DMS153 treated with DMSO at 0.1 percent for 48 hours (cell line): ENCODE measurements around the gene B4GALT2.

Experiments used
- DNase-seq: peaks from one replicate; lab custom pipeline; 2025; ENCODE audit not compliant: unreplicated experiment; lab: John Stamatoyannopoulos, UW

B4GALT2 gene, protein sequence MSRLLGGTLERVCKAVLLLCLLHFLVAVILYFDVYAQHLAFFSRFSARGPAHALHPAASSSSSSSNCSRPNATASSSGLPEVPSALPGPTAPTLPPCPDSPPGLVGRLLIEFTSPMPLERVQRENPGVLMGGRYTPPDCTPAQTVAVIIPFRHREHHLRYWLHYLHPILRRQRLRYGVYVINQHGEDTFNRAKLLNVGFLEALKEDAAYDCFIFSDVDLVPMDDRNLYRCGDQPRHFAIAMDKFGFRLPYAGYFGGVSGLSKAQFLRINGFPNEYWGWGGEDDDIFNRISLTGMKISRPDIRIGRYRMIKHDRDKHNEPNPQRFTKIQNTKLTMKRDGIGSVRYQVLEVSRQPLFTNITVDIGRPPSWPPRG

GRCh38 chr1:43978551-43979260 is at the start of gene B4GALT2:
Gene B4GALT2, plus strand, starts transcription at chr1:43979210. Its CDS starts 1,951 bp downstream, at chr1:43981161.
- DNase-seq, result peak; percentile 19

DNA sequence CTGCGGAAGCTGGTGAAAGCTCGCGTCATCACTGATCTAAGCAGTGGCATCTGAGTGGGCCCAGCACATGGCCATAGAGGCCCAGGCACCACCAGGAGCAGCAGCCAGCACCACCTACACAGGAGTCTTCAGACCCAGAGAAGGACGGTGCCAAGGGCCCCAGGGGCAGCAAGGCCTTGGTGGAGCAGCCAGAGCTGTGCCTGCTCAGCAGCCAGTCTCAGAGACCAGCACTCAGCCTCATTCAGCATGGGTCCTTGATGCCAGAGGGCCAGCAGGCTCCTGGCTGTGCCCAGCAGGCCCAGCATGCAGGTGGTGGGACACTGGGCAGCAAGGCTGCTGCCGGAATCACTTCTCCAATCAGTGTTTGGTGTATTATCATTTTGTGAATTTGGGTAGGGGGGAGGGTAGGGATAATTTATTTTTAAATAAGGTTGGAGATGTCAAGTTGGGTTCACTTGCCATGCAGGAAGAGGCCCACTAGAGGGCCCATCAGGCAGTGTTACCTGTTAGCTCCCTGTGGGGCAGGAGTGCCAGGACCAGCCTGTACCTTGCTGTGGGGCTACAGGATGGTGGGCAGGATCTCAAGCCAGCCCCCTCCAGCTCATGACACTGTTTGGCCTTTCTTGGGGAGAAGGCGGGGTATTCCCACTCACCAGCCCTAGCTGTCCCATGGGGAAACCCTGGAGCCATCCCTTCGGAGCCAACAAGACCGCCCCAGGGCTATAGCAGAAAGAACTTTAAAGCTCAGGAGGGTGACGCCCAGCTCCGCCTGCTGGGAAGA is 48.7 kb upstream of the B4GALT2 start:
- no peak for DNase-seq

DNA sequence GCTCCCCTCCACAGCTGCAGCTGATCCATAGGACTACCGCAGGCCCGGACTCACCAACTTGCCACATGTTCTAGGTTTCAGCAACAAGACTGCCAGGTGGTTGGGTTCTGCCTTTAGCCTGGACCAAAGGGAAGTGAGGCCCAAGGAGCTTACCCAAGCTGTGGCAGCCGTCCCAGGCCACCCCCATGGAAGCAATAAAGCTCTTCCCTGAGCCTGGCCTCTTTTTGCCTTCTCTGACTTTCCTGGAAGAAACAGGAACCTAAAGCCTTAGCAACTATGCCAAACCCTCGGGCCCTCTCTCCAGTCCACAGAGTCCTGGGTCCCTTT is 48.1 kb upstream of the B4GALT2 start:
- no peak for DNase-seq

- DNase-seq, result no peak
These were observed 47.0 kb upstream of the B4GALT2 start for GRCh38 chr1:43931711-43932660.

GRCh38 chr1:43932786-43933385 is 46.1 kb upstream of the B4GALT2 start:
- DNase-seq, result no peak

DNA sequence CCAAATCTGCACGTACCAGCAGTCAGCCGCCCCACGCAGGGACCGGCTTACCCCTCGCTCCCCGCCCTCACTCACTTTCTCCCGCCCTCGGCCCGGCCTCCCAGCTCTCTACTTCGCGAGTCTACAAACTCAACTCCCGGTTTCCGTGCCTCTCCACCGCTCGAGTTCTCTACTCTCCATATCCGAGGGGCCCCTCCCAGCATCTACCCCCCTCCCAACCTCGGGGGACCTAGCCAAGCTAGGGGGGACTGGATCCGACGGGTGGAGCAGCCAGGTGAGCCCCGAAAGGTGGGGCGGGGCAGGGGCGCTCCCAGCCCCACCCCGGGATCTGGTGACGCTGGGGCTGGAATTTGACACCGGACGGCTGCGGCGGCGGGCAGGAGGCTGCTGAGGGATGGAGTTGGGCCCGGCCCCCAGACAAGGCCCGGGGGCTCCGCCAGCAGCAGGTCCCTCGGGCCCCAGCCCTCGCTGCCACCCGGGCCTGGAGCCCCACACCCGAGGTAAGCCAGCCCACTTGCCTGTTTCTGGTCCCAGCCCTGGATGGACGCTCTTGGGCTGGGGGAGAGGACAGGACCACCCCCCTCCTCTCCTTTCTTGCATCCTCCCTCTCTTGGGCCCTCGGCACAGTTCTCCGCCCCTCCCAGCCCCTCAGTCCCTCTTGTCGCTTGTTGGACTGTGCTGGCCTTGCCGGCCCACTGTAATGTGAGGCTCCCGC is 45.5 kb upstream of the B4GALT2 start, which contains the start of gene ARTN:
Gene ARTN, plus strand, starts transcription at position 416 of the 715 bp plus-strand sequence. CDS start 1,856 bp downstream, outside the sequence.
- DNase-seq, result peak; percentile 54

GRCh38 chr1:43934101-43934985 is 44.7 kb upstream of the B4GALT2 start:
- DNase-seq, result peak; percentile 76

GRCh38 chr1:43934986-43935324 is 44.1 kb upstream of the B4GALT2 start:
- no peak for DNase-seq

DNA sequence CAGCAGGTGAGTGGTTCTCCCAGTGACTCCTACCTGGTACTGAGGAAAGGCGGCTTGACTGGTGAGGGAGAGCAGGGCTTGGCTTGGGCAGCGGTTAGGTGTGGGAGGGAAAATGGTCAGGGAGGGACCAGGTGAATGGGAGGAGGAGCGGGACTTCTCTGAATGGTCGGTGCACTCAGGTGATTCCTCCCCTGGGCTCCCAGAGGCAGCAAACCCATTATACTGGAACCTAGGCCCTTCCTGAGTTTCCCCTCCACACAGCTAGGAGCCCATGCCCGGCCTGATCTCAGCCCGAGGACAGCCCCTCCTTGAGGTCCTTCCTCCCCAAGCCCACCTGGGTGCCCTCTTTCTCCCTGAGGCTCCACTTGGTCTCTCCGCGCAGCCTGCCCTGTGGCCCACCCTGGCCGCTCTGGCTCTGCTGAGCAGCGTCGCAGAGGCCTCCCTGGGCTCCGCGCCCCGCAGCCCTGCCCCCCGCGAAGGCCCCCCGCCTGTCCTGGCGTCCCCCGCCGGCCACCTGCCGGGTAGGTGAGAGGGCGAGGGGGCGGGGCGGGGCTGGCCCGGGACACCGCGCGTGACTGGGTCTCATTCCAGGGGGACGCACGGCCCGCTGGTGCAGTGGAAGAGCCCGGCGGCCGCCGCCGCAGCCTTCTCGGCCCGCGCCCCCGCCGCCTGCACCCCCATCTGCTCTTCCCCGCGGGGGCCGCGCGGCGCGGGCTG is 43.1 kb upstream of the B4GALT2 start:
- DNase-seq, result peak; percentile 66

GRCh38 chr1:43936431-43937151 is 42.4 kb upstream of the B4GALT2 start:
- DNase-seq, result peak; percentile 50

- DNase-seq, result no peak
These were observed 41.7 kb upstream of the B4GALT2 start for GRCh38 chr1:43937179-43937865.

DNA sequence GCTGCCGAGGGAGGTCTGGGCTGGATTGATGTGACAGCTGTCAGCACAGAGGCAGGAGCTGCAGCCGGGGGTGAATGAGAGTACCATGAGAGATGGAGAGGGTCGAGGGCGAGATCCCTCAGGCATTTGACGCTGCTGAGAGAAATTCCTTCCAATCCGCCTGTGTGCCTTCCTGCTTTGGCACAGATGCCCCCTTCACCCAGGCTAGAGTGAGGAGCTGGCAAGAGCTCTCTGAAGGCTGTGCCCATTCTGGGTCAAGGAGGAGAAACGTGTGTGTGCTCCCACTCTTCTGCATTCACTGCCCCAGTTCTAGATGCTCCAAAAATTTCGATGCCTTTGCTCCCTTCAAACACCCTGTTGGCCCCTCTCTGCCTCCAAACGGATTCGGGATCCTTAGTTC is 40.6 kb upstream of the B4GALT2 start:
- no peak for DNase-seq

DNA sequence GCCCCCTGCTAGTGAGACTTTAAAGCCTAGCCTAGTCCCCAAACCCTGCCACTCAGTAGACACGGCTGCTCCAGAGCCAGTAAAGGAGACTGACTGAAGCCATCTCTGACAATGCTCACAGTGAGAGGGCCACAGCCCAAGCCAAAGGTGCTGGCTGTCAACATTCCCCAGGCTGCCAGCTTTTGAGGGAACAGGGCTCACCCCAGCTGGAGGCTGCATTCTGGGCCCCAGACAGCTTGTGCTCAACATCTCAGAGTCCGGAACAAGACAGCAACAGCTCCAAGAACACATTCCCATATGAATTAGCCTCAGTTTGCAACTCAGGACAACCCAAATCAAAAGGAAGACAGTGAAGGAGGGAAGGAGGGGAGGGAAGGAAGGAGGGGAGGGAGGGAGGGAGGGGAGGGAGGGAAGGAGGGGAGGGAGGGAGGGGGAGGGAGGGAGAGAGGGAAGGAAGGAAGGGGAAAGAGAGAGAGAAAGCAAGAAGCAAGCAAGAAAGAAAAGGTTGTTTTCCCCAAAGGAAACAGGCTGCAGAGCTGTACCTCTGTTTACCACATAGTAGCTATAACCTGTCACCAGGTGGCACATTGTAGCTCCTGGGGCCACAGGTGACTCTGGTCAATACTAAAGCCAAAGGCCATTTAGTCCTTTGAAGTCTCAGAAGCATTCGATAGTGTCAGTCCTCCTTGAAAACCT is 40.0 kb upstream of the B4GALT2 start:
- no peak for DNase-seq

GRCh38 chr1:43942411-43942810 is 36.6 kb upstream of the B4GALT2 start:
- no peak for DNase-seq

DNA sequence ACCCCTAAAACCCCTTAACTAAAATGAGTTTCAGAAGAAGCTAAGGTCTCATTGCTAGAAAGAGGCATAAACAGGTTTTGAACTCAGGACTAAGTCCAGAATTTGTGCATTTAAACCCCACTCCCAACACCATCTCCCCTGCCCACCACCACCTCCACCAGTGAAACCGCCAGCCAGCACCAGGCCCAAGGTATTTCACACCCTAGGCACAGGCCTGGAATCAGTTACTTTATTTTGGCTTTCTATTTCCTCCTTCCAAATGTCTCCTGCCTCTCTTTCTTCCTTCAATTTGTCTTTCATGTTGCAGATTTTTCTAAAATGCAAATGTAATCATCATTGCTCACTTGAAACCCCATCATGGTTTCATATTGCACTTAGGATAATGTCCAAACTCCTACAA is 34.1 kb upstream of the B4GALT2 start:
- DNase-seq, result no peak

- DNase-seq, result peak; percentile 52
These were observed 33.3 kb upstream of the B4GALT2 start for GRCh38 chr1:43945674-43946235.
